Endothelial cell of umbilical vein (primary cell): Measurements from ENCODE around the gene SS18L1. TPM values are rescaled to one million over a fixed set of nuclear protein-coding genes. Genes with fewer than 3 reads are reported as not detected.

Source experiments
- BruUV-seq: library from RNA; stranded (reverse); fragments of 400-500 nt; replicated peaks from 2 replicates; lab custom pipeline; 2021; lab: Mats Ljungman, UMichigan
- CTCF ChIA-PET: fragments of 300-600, 350-600 bp; sonication (Branson Sonifier 250); formaldehyde crosslinking; loops from one replicate; lab custom pipeline; 2021; ENCODE audit warnings: antibody characterized with exemption, inconsistent platforms; lab: Charles Lee
- POLR2A ChIA-PET: fragments of 300-600, 350-600 bp; sonication (Branson Sonifier 250); formaldehyde crosslinking; loops from one replicate; lab custom pipeline; 2021; ENCODE audit warnings: antibody characterized with exemption, inconsistent platforms; lab: Charles Lee
- DNase-seq: peaks from one replicate; pipeline ENCODE4 v3.0.0-alpha.2; 2011; ENCODE audit warnings: low read depth, low spot score
- FAIRE-seq: peaks from 2 replicates; lab custom pipeline; 2011; peaks lifted over from hg19 to GRCh38; lab: Jason Lieb, UNC
- H2AFZ ChIP-seq: 2 replicates; pipeline ENCODE4 v1.6.0; 2012; ENCODE audit warnings: low read depth, low read length, control low read depth, inconsistent platforms
- H3K27ac ChIP-seq: 2 replicates; pipeline ENCODE4 v1.5.1; 2011; ENCODE audit warnings: low read depth, mild to moderate bottlenecking, control low read depth, low read length, moderate library complexity; ENCODE audit not compliant: insufficient read depth
- H3K27me3 ChIP-seq, 2 experiments: 2 replicates each; pipeline versions ENCODE4 v1.6.0 to v1.6.1; 2011; ENCODE audit warnings: low read length in 2 of 2, mixed read lengths in 1 of 2; ENCODE audit not compliant: control insufficient read depth in 2 of 2, insufficient read depth in 2 of 2
- H3K36me3 ChIP-seq, 2 experiments: 2 replicates in 1 of 2; 3 replicates in 1 of 2; pipeline ENCODE4 v1.5.1; 2011; ENCODE audit warnings: low read length in 2 of 2, mild to moderate bottlenecking in 1 of 2, moderate library complexity in 1 of 2; ENCODE audit not compliant: control insufficient read depth in 2 of 2, insufficient read depth in 2 of 2; ENCODE audit errors: extremely low read depth in 1 of 2
- H3K4me1 ChIP-seq: 3 replicates; pipeline ENCODE4 v1.5.1; 2011; ENCODE audit warnings: mild to moderate bottlenecking, low read length; ENCODE audit not compliant: control insufficient read depth, insufficient read depth; ENCODE audit errors: extremely low read depth
- H3K4me2 ChIP-seq: 2 replicates; pipeline ENCODE4 v1.6.1; 2011; ENCODE audit warnings: low read length, control low read depth, mixed read lengths; ENCODE audit not compliant: insufficient read depth
- H3K4me3 ChIP-seq, 3 experiments: fragments of 200-600 bp in 1 of 3; sonication (generic), shearing (Covaris generic) in 1 of 3; replicated peaks in 1 of 3; 2 replicates each; pipeline ENCODE4 v1.5.1; 2011 to 2016; ENCODE audit warnings: control low read depth in 3 of 3, low read length in 3 of 3, mild to moderate bottlenecking in 2 of 3, inconsistent platforms in 1 of 3, low read depth in 1 of 3, moderate library complexity in 1 of 3; ENCODE audit not compliant: insufficient read depth in 1 of 3
- H3K79me2 ChIP-seq: 2 replicates; pipeline ENCODE4 v1.6.0; 2012; ENCODE audit warnings: low read length, inconsistent platforms; ENCODE audit not compliant: control insufficient read depth, insufficient read depth
- H3K9ac ChIP-seq: replicated peaks from 2 replicates; pipeline ENCODE3; 2011; ENCODE audit warnings: low read length, control low read depth; ENCODE audit not compliant: insufficient read depth; ENCODE audit errors: extremely low read depth
- H3K9me1 ChIP-seq: replicated peaks from 3 replicates; pipeline ENCODE4 v1.6.0; 2011; ENCODE audit warnings: mild to moderate bottlenecking, low read length; ENCODE audit not compliant: control insufficient read depth, insufficient read depth; ENCODE audit errors: extremely low read depth
- H3K9me3 ChIP-seq: replicated peaks from 2 replicates; pipeline ENCODE4 v1.5.1; 2012; ENCODE audit warnings: low read length, inconsistent platforms; ENCODE audit not compliant: control insufficient read depth, insufficient read depth
- H4K20me1 ChIP-seq: replicated peaks from 2 replicates; pipeline ENCODE3; 2011; ENCODE audit warnings: mild to moderate bottlenecking, low read length; ENCODE audit not compliant: control insufficient read depth, insufficient read depth; ENCODE audit errors: extremely low read depth
- CTCF ChIP-seq, 2 donors: IDR thresholded peaks; 1 replicate in 1 of 2; 2 replicates in 1 of 2; pipeline ENCODE4 v1.5.1; 2011; ENCODE audit warnings: low read length in 2 of 2, mild to moderate bottlenecking in 2 of 2, moderate library complexity in 2 of 2, control low read depth in 1 of 2, inconsistent platforms in 1 of 2, low read depth in 1 of 2; ENCODE audit not compliant: insufficient read depth in 1 of 2; ENCODE audit errors: extremely low read depth in 1 of 2
- EZH2 ChIP-seq: IDR thresholded peaks from 2 replicates; pipeline ENCODE4 v1.6.1; 2012; ENCODE audit warnings: borderline replicate concordance, low read depth, mild to moderate bottlenecking, moderate library complexity, low read length, inconsistent platforms; ENCODE audit not compliant: severe bottlenecking
- FOS ChIP-seq: IDR thresholded peaks from 2 replicates; pipeline ENCODE4 v1.6.1; 2011; ENCODE audit warnings: mild to moderate bottlenecking, low read length, moderate library complexity, borderline replicate concordance; ENCODE audit not compliant: insufficient read depth
- GATA2 ChIP-seq: IDR thresholded peaks from 2 replicates; pipeline ENCODE4 v1.7.0; 2011; ENCODE audit warnings: low read depth, mild to moderate bottlenecking, moderate library complexity, mixed read lengths, low read length; ENCODE audit not compliant: insufficient read length, insufficient read depth
- JUN ChIP-seq: IDR thresholded peaks from 2 replicates; pipeline ENCODE4 v1.6.1; 2011; ENCODE audit warnings: borderline replicate concordance, low read depth; ENCODE audit not compliant: insufficient read length, insufficient read depth
- MAX ChIP-seq: IDR thresholded peaks from 2 replicates; pipeline ENCODE4 v1.6.1; 2011; ENCODE audit not compliant: insufficient read depth, insufficient read length
- MYC ChIP-seq: IDR thresholded peaks from one replicate; pipeline ENCODE4 v1.6.1; 2011; ENCODE audit warnings: mild to moderate bottlenecking, low read depth, low read length
- POLR2A ChIP-seq: IDR thresholded peaks from 2 replicates; pipeline ENCODE4 v1.6.1; 2012; ENCODE audit warnings: low read depth, mild to moderate bottlenecking, control low read depth, low read length
- POLR2AphosphoS5 ChIP-seq: IDR thresholded peaks from 2 replicates; pipeline ENCODE4 v1.6.1; 2012; ENCODE audit warnings: low read depth, mild to moderate bottlenecking, control low read depth, low read length, moderate library complexity; ENCODE audit not compliant: insufficient read depth
- dilution Hi-C: fragments of 300-500 bp; cut with MboI; formaldehyde crosslinking; loops from one replicate; pipeline ENCODE4 v1.15.0; 2019; ENCODE audit warnings: low sequenced_read_pairs; ENCODE audit not compliant: extremely low pct_ligation_motif_present
- intact Hi-C: fragments of 100-400 bp; cut with micrococcal nuclease; formaldehyde crosslinking; loops from one replicate; pipeline ENCODE4 v1.10.0; 2022
- polyA plus RNA-seq, 4 experiments: library from polyadenylated mRNA; depleted of rRNA in 3 of 4; stranded (reverse) in 3 of 4; unstranded in 1 of 4; fragments of >200 nt; gene quantifications; 2 replicates each; pipeline versions ENCODE4 v1.2.1 to v1.2.3, GENCODE V29; 2011 to 2012; ENCODE audit warnings: missing spikeins in 1 of 4
- total RNA-seq: library from RNA; stranded (reverse); gene quantifications from 2 replicates; pipeline ENCODE4 v1.2.3, GENCODE V29; 2021

The SS18L1 gene
- total and polyA plus RNA-seq, 2 donors (not counting 3 experiments of a cell fraction or from before 2014, with no cell fraction given) = 15.4 to 21.7 TPM

GRCh38 chr20:62175711-62176110, 32.1 kb downstream of the SS18L1 start:
- Histone ChIP-seq H3K4me3 (no peak overlapping the region), H3K27me3 (no peaks in the 10 kb centered on the region), H3K4me1 (no peaks in the 10 kb centered on the region), H3K27ac (no peak overlapping the region), H4K20me1 (no peaks in the 10 kb centered on the region), H3K4me2 (no peak overlapping the region), H3K9me3 (no peaks in the 10 kb centered on the region), H3K9ac (no peak overlapping the region), H3K79me2 (no peaks in the 10 kb centered on the region), H3K36me3 (peaks cover 2 to 15% of the 10 kb centered on the region in 2 experiments), H2AFZ (no peak overlapping the region), H3K9me1 (no peaks in the 10 kb centered on the region)
- POLR2A ChIA-PET = no interaction called here
- TF ChIP-seq FOS = no peak
- TF ChIP-seq EZH2 = no peak
- no peak for TF ChIP-seq GATA2
- no peak for TF ChIP-seq MYC
- no peak for TF ChIP-seq CTCF (IDR thresholded peaks at IDR 0.05; ENCODE audit: extremely low read depth in 1 of 2, insufficient read depth in 1 of 2, low read depth in 1 of 2, low read length in 2 of 2)
- no peak for TF ChIP-seq POLR2A
- TF ChIP-seq MAX = no peak
- no peak for TF ChIP-seq POLR2AphosphoS5
- no peak for TF ChIP-seq JUN
- FAIRE-seq = no peak
- no TSS peak for BruUV-seq
- DNase-seq = no peak
- intact Hi-C loops (no loop called here), dilution Hi-C loops (no loop called here)
- CTCF ChIA-PET = no interaction called here
